SK-N-SH treated with all-trans-retinoic acid at 6 μM for 48 hours (cell line): ENCODE measurements around the gene TMEM82.

Source experiments
- ATAC-seq: fragments of 200-7000 bp; cut with Tn5 transposase; 3 replicates; pipeline ENCODE4 v1.9.1; 2020; ENCODE audit warnings: mild to moderate bottlenecking, moderate library complexity
- ARNTL ChIP-seq: fragments of 450-650 bp; formaldehyde crosslinking; IDR thresholded peaks from 2 replicates; pipeline ENCODE4 v1.5.0; 2020; ENCODE audit warnings: low read depth, mild to moderate bottlenecking, moderate library complexity, borderline replicate concordance
- BACH2 ChIP-seq: fragments of 250-450 bp; sonication (Bioruptor Pico); IDR thresholded peaks from 2 replicates; pipeline ENCODE4 v1.9.0; 2021; ENCODE audit warnings: mild to moderate bottlenecking, borderline replicate concordance
- CSDC2 ChIP-seq: fragments of 250-450 bp; sonication (Bioruptor Pico); IDR thresholded peaks from 2 replicates; pipeline ENCODE4 v1.5.0; 2020; ENCODE audit warnings: mild to moderate bottlenecking, moderate library complexity
- CSRNP3 ChIP-seq: fragments of 250-450 bp; sonication (Bioruptor Pico); IDR thresholded peaks from 2 replicates; pipeline ENCODE4 v1.5.1; 2021; ENCODE audit warnings: mild to moderate bottlenecking, moderate library complexity
- GLIS3 ChIP-seq: fragments of 250-450 bp; sonication (Bioruptor Pico); IDR thresholded peaks from 2 replicates; pipeline ENCODE4 v1.5.0; 2020; ENCODE audit warnings: mild to moderate bottlenecking, moderate library complexity
- ISL1 ChIP-seq: fragments of 250-450 bp; sonication (Bioruptor Pico); IDR thresholded peaks from 2 replicates; pipeline ENCODE4 v2.1.2; 2022; ENCODE audit warnings: mild to moderate bottlenecking, moderate library complexity
- PATZ1 ChIP-seq: fragments of 250-450 bp; sonication (Bioruptor Pico); IDR thresholded peaks from 2 replicates; pipeline ENCODE4 v1.8.0; 2020; ENCODE audit warnings: mild to moderate bottlenecking, moderate library complexity, borderline replicate concordance
- POU6F1 ChIP-seq: fragments of 250-450 bp; sonication (Bioruptor Pico); IDR thresholded peaks from 2 replicates; pipeline ENCODE4 v1.8.0; 2021; ENCODE audit warnings: low read depth, mild to moderate bottlenecking, moderate library complexity, borderline replicate concordance
- PPARA ChIP-seq: fragments of 250-450 bp; sonication (Bioruptor Pico); IDR thresholded peaks from 2 replicates; pipeline ENCODE4 v1.5.0; 2020; ENCODE audit warnings: mild to moderate bottlenecking, borderline replicate concordance
- RARB ChIP-seq: fragments of 250-450 bp; sonication (Bioruptor Pico); IDR thresholded peaks from 2 replicates; pipeline ENCODE4 v1.8.0; 2021; ENCODE audit warnings: mild to moderate bottlenecking, moderate library complexity
- SNAI2 ChIP-seq: fragments of 250-450 bp; sonication (Bioruptor Pico); IDR thresholded peaks from 2 replicates; pipeline ENCODE4 v1.5.0; 2020; ENCODE audit warnings: mild to moderate bottlenecking, moderate library complexity
- TCF4 ChIP-seq: fragments of 250-450 bp; sonication (Bioruptor Pico); IDR thresholded peaks from 2 replicates; pipeline ENCODE4 v1.8.0; 2021; ENCODE audit warnings: mild to moderate bottlenecking, moderate library complexity, borderline replicate concordance
- TOX ChIP-seq: fragments of 250-450 bp; sonication (Bioruptor Pico); IDR thresholded peaks from 2 replicates; pipeline ENCODE4 v1.8.0; 2021; ENCODE audit warnings: mild to moderate bottlenecking, moderate library complexity, borderline replicate concordance
- TSHZ2 ChIP-seq: fragments of 250-450 bp; sonication (Bioruptor Pico); IDR thresholded peaks from 2 replicates; pipeline ENCODE4 v1.5.0; 2020; ENCODE audit warnings: mild to moderate bottlenecking, moderate library complexity
- ZC3H10 ChIP-seq: fragments of 250-450 bp; sonication (Bioruptor Pico); IDR thresholded peaks from 2 replicates; pipeline ENCODE4 v1.5.1; 2021; ENCODE audit warnings: mild to moderate bottlenecking, moderate library complexity
- ZFP30 ChIP-seq: fragments of 450-650 bp; formaldehyde crosslinking; IDR thresholded peaks from 2 replicates; pipeline ENCODE4 v1.5.0; 2022; ENCODE audit warnings: mild to moderate bottlenecking, moderate library complexity
- ZNF565 ChIP-seq: fragments of 450-650 bp; formaldehyde crosslinking; conservative IDR thresholded peaks from 2 replicates; pipeline ENCODE4 v1.5.0; 2020; ENCODE audit warnings: low read depth, mild to moderate bottlenecking, moderate library complexity
- ZNF70 ChIP-seq: fragments of 450-650 bp; formaldehyde crosslinking; IDR thresholded peaks from 2 replicates; pipeline ENCODE4 v1.5.0; 2020; ENCODE audit warnings: mild to moderate bottlenecking, moderate library complexity

The TMEM82 gene

GRCh38 chr1:15761366-15762128 lies 19.2 kb downstream of the TMEM82 start:
- no peak for ATAC-seq
- TF ChIP-seq PPARA (CRISPR knock-in tag) (no peak), TCF4 (CRISPR knock-in tag) (no peak), ISL1 (CRISPR knock-in tag) (no peak), CSRNP3 (CRISPR knock-in tag) (no peak)

- TF ChIP-seq GLIS3 (CRISPR knock-in tag) (no peak), TSHZ2 (CRISPR knock-in tag) (no peak), TCF4 (CRISPR knock-in tag) (no peak), ZNF70 (CRISPR knock-in tag) (no peak), PATZ1 (CRISPR knock-in tag) (no peak), BACH2 (CRISPR knock-in tag) (no peak), ZFP30 (no peak), TOX (CRISPR knock-in tag) (no peak), CSDC2 (no peak), SNAI2 (CRISPR knock-in tag) (no peak), POU6F1 (CRISPR knock-in tag) (no peak), ARNTL (CRISPR knock-in tag) (no peak), ZNF565 (no peak), RARB (CRISPR knock-in tag) (no peak)
- TF ChIP-seq, all 23 proteins: peak for 0
- ATAC-seq, result no peak
Observed at GRCh38 chr1:15762546-15762945, 20.2 kb downstream of the TMEM82 start.

- no peak for ATAC-seq
- TF ChIP-seq CSRNP3 (CRISPR knock-in tag) (no peak), ZNF565 (no peak), RARB (CRISPR knock-in tag) (no peak), PATZ1 (CRISPR knock-in tag) (no peak), SNAI2 (CRISPR knock-in tag) (no peak), TOX (CRISPR knock-in tag) (no peak), ZNF70 (CRISPR knock-in tag) (no peak), ZC3H10 (no peak), ARNTL (CRISPR knock-in tag) (no peak)
Observed at GRCh38 chr1:15764269-15764764, 22.0 kb downstream of the TMEM82 start.
